ENCODE data around the gene FAH. TPM values are rescaled to one million over a fixed set of nuclear protein-coding genes. Genes with fewer than 3 reads are reported as not detected.

The FAH gene
- total and polyA plus RNA-seq, 2 donors from 2014 or later, result 34.7 to 121 TPM

- peaks cover 0 to 22% (median 13%) of the 10 kb centered on the region in 3 donors for H3K4me1 ChIP-seq (ENCODE audit: control insufficient read depth in 2 of 3, insufficient read depth in 2 of 3, low read depth in 1 of 3, low read length in 3 of 3)
- H3K4me3 ChIP-seq (ENCODE audit: low read length in 3 of 3), result peak overlapping the region in 1 of 3 donors; percentile 30
- no peaks in the 10 kb centered on the region for H3K36me3 ChIP-seq (ENCODE audit: control insufficient read depth in 2 of 3, insufficient read depth in 3 of 3, low read length in 3 of 3)
- FAIRE-seq (no peak), DNase-seq (no peak)
- H3K9ac ChIP-seq (ENCODE audit: low read length in 3 of 3), result no peak overlapping the region
- no peak for TF ChIP-seq CTCF (IDR thresholded peaks at IDR 0.05; ENCODE audit: borderline replicate concordance, extremely low read depth, insufficient read depth)
- H3K9me3 ChIP-seq (ENCODE audit: control insufficient read depth in 2 of 3, insufficient read depth in 1 of 3, low read length in 3 of 3), result no peaks in the 10 kb centered on the region
- peak overlapping the region in 1 of 2 donors; percentile 47 for H3K27ac ChIP-seq (ENCODE audit: low read depth in 2 of 2, low read length in 2 of 2)
- intact Hi-C loops (cut with DNase I), result no loop called here
- no peaks in the 10 kb centered on the region for H3K27me3 ChIP-seq (ENCODE audit: control insufficient read depth, insufficient read depth, low read length)
Measured at GRCh38 chr15:80151148-80151547, 1.7 kb upstream of the FAH start.

GRCh38 chr15:80151576-80151975 lies 1.2 kb upstream of the FAH start:
- H3K27me3 ChIP-seq (ENCODE audit: control insufficient read depth, insufficient read depth, low read length), result no peaks in the 10 kb centered on the region
- intact Hi-C loops (cut with DNase I), result no loop called here
- FAIRE-seq (no peak), DNase-seq (no peak)
- H3K27ac ChIP-seq (ENCODE audit: low read depth in 2 of 2, low read length in 2 of 2), result peak overlapping the region in 1 of 2 donors; percentile 47
- no peak for TF ChIP-seq CTCF (IDR thresholded peaks at IDR 0.05; ENCODE audit: borderline replicate concordance, extremely low read depth, insufficient read depth)
- H3K9ac ChIP-seq (ENCODE audit: low read length in 3 of 3), result no peak overlapping the region
- no peaks in the 10 kb centered on the region for H3K36me3 ChIP-seq (ENCODE audit: control insufficient read depth in 2 of 3, insufficient read depth in 3 of 3, low read length in 3 of 3)
- no peaks in the 10 kb centered on the region for H3K9me3 ChIP-seq (ENCODE audit: control insufficient read depth in 2 of 3, insufficient read depth in 1 of 3, low read length in 3 of 3)
- H3K4me3 ChIP-seq (ENCODE audit: low read length in 3 of 3), result peak overlapping the region in 1 of 3 donors; percentile 30
- H3K4me1 ChIP-seq (ENCODE audit: control insufficient read depth in 2 of 3, insufficient read depth in 2 of 3, low read depth in 1 of 3, low read length in 3 of 3), result peaks cover 0 to 26% (median 13%) of the 10 kb centered on the region in 3 donors

- H3K9ac ChIP-seq (ENCODE audit: low read length in 3 of 3), result peak overlapping the region in 2 of 3 donors; percentile 6 to 52
- H3K27me3 ChIP-seq (ENCODE audit: control insufficient read depth, insufficient read depth, low read length), result no peaks in the 10 kb centered on the region
- no peaks in the 10 kb centered on the region for H3K36me3 ChIP-seq (ENCODE audit: control insufficient read depth in 2 of 3, insufficient read depth in 3 of 3, low read length in 3 of 3)
- DNase-seq, result peak; percentile 94 to 99 (median 98)
- no peaks in the 10 kb centered on the region for H3K9me3 ChIP-seq (ENCODE audit: control insufficient read depth in 2 of 3, insufficient read depth in 1 of 3, low read length in 3 of 3)
- peaks cover 0 to 32% (median 16%) of the 10 kb centered on the region in 3 donors for H3K4me1 ChIP-seq (ENCODE audit: control insufficient read depth in 2 of 3, insufficient read depth in 2 of 3, low read depth in 1 of 3, low read length in 3 of 3)
- no peak for TF ChIP-seq CTCF (IDR thresholded peaks at IDR 0.05; ENCODE audit: borderline replicate concordance, extremely low read depth, insufficient read depth)
- H3K27ac ChIP-seq (ENCODE audit: low read depth in 2 of 2, low read length in 2 of 2), result peak overlapping the region; percentile 26 to 62
- intact Hi-C loops (cut with DNase I), result no loop called here
- FAIRE-seq, result no peak
- peak overlapping the region; percentile 45 to 88 (median 54) for H3K4me3 ChIP-seq (ENCODE audit: low read length in 3 of 3)
Measured at GRCh38 chr15:80152180-80152895, 461 bp upstream of the FAH start.

All from kidney (tissue), 14 donors.